GM12875 (cell line): Measurements from ENCODE around the gene ULK1.

Source experiments
- H3K4me3 ChIP-seq: one replicate; pipeline ENCODE4 v1.5.1; 2011; ENCODE audit warnings: low read depth, low read length, control low read depth
- CTCF ChIP-seq: IDR thresholded peaks from 2 replicates; pipeline ENCODE4 v1.5.1; 2011; ENCODE audit warnings: low read depth, mild to moderate bottlenecking, control low read depth, inconsistent platforms, low read length, moderate library complexity, borderline replicate concordance; ENCODE audit not compliant: insufficient read depth

Gene ULK1

GRCh38 chr12:131928080-131928710, 33.8 kb downstream of the ULK1 start:
- peak overlapping the region; percentile 63 for H3K4me3 ChIP-seq
- TF ChIP-seq CTCF, result no peak

- H3K4me3 ChIP-seq, result peak within 1 kb of the TSS; percentile 91
- TF ChIP-seq CTCF, result no peak
These were observed 34.5 kb downstream of the ULK1 start, which contains the start of gene PUS1 for GRCh38 chr12:131928711-131929580. Gene PUS1, plus strand, starts transcription at chr12:131929276. Its CDS starts 447 bp downstream, at chr12:131929723.

- TF ChIP-seq CTCF, result no peak
- peak overlapping the region; percentile 91 for H3K4me3 ChIP-seq
These were observed 35.4 kb downstream of the ULK1 start for GRCh38 chr12:131929581-131930456.

GRCh38 chr12:131930510-131930909, 36.1 kb downstream of the ULK1 start:
- H3K4me3 ChIP-seq, result peak overlapping the region; percentile 91

GRCh38 chr12:131933387-131933786, 39.0 kb downstream of the ULK1 start:
- H3K4me3 ChIP-seq, result no peak overlapping the region
- TF ChIP-seq CTCF, result no peak

More at GRCh38 chr12:131930510-131930909, 36.1 kb downstream of the ULK1 start:
- TF ChIP-seq CTCF, result no peak

GRCh38 chr12:131934535-131934934, 40.1 kb downstream of the ULK1 start:
- H3K4me3 ChIP-seq, result no peak overlapping the region
- no peak for TF ChIP-seq CTCF
